GM12874 (cell line): Measurements from ENCODE around the gene RELL1.

ENCODE experiments used
- CTCF ChIP-seq: IDR thresholded peaks from 2 replicates; pipeline ENCODE4 v1.5.1; 2011; ENCODE audit warnings: low read depth, mild to moderate bottlenecking, control low read depth, low read length, moderate library complexity; ENCODE audit not compliant: insufficient read depth

Gene RELL1

GRCh38 chr4:37664696-37665095, 21.5 kb downstream of the RELL1 start:
- TF ChIP-seq CTCF, result no peak

GRCh38 chr4:37663552-37663951, 22.6 kb downstream of the RELL1 start:
- TF ChIP-seq CTCF, result no peak

GRCh38 chr4:37662861-37663390, 23.2 kb downstream of the RELL1 start:
- no peak for TF ChIP-seq CTCF

- no peak for TF ChIP-seq CTCF
Observed at GRCh38 chr4:37662251-37662650, 23.9 kb downstream of the RELL1 start.

GRCh38 chr4:37661772-37662171, 24.4 kb downstream of the RELL1 start:
- no peak for TF ChIP-seq CTCF

- TF ChIP-seq CTCF, result no peak
Observed at GRCh38 chr4:37659696-37660095, 26.5 kb downstream of the RELL1 start.

GRCh38 chr4:37656649-37657048, 29.5 kb downstream of the RELL1 start:
- TF ChIP-seq CTCF, result no peak
